ENCODE measurements around the gene MSI2. TPM values are rescaled to one million over a fixed set of nuclear protein-coding genes. Genes with fewer than 3 reads are reported as not detected.

MSI2 gene
- total RNA-seq, 1 donor from 2014 or later: 60.6 TPM

DNA sequence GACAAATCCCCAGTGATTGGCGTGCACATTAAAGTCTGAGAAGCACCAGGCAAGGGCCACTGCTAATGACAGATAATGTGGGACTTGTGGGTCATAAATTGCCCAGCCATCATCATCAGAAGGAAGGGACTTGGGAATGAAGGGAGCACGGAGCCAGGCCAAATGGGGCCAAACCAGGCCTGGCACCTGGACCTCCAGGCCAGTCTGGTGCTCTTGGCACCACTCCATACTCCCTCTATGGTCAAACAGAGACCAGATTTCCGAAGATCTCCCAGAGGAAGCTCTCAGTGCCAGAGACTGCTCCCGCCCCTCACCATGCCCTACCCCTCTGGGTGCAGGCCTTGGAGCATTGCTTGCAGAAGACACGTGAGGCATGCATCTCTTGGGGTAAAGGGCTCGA, 346.6 kb downstream of the MSI2 start:
- H3K4me1 Mint-ChIP-seq (ENCODE audit: unreplicated experiment): peaks cover 3% of the 10 kb centered on the region
- peaks cover 10% of the 10 kb centered on the region for H3K27me3 Mint-ChIP-seq (ENCODE audit: unreplicated experiment)
- no peak overlapping the region for H3K4me3 Mint-ChIP-seq (ENCODE audit: unreplicated experiment)
- no peaks in the 10 kb centered on the region for H3K9me3 Mint-ChIP-seq (ENCODE audit: unreplicated experiment)
- DNase-seq (ENCODE audit: low spot score): no peak
- peaks cover 23% of the 10 kb centered on the region for H3K36me3 Mint-ChIP-seq (ENCODE audit: low read depth, unreplicated experiment)
- TF ChIP-seq, protein P1, sequence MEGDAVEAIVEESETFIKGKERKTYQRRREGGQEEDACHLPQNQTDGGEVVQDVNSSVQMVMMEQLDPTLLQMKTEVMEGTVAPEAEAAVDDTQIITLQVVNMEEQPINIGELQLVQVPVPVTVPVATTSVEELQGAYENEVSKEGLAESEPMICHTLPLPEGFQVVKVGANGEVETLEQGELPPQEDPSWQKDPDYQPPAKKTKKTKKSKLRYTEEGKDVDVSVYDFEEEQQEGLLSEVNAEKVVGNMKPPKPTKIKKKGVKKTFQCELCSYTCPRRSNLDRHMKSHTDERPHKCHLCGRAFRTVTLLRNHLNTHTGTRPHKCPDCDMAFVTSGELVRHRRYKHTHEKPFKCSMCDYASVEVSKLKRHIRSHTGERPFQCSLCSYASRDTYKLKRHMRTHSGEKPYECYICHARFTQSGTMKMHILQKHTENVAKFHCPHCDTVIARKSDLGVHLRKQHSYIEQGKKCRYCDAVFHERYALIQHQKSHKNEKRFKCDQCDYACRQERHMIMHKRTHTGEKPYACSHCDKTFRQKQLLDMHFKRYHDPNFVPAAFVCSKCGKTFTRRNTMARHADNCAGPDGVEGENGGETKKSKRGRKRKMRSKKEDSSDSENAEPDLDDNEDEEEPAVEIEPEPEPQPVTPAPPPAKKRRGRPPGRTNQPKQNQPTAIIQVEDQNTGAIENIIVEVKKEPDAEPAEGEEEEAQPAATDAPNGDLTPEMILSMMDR (IDR thresholded peaks at IDR 0.05; ENCODE audit: unreplicated experiment): no peak
- H3K27ac Mint-ChIP-seq (ENCODE audit: unreplicated experiment): no peak overlapping the region

DNA sequence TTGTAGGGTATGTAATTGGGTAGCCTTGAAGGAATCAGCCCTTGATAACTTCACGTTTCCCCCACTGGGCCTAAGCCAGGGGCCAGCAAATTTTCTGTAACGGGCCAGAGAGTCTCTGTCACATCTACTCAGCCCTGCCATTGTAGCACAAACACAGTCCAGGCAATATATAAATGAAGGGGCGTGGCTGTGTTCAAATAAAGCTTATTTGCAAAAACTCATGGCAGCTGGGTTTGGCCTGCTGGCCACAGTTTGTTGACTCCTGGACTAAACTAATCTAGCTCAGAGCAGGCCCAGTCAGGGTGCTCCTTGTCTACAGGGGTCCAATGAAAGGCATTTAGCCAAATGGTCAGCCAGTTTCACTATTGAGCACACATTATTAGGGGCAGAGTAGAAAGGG, 347.2 kb downstream of the MSI2 start:
- H3K4me3 Mint-ChIP-seq (ENCODE audit: unreplicated experiment): no peak overlapping the region
- TF ChIP-seq, protein P1 (IDR thresholded peaks at IDR 0.05; ENCODE audit: unreplicated experiment): no peak
- DNase-seq (ENCODE audit: low spot score): no peak
- H3K27ac Mint-ChIP-seq (ENCODE audit: unreplicated experiment): no peak overlapping the region
- H3K4me1 Mint-ChIP-seq (ENCODE audit: unreplicated experiment): no peaks in the 10 kb centered on the region
- H3K36me3 Mint-ChIP-seq (ENCODE audit: low read depth, unreplicated experiment): peaks cover 23% of the 10 kb centered on the region
- no peaks in the 10 kb centered on the region for H3K9me3 Mint-ChIP-seq (ENCODE audit: unreplicated experiment)
- H3K27me3 Mint-ChIP-seq (ENCODE audit: unreplicated experiment): peaks cover 10% of the 10 kb centered on the region

DNA sequence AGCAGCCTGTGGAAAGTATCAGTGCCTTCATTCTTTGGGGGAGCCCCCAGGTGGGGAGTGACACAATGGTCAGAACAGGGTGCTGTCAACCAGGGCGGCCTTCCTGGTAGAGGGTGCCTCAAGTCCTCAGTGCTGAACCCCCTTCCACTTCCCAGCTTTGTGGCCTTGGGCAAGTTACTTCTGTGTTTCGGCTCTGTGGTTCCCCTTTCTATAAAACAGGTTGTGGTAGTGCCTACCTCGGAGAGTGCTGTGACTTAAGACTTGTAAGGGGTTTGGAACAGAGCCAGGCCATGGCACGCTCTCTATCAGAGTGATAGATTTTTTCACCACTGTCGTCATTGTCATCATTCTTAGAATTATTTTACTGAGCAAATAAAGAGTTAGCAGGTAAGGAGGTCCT, 347.7 kb downstream of the MSI2 start:
- Mint-ChIP-seq H3K4me1 (ENCODE audit: unreplicated experiment) (no peaks in the 10 kb centered on the region), H3K27me3 (ENCODE audit: unreplicated experiment) (peaks cover 10% of the 10 kb centered on the region), H3K36me3 (ENCODE audit: low read depth, unreplicated experiment) (peaks cover 23% of the 10 kb centered on the region), H3K27ac (ENCODE audit: unreplicated experiment) (no peak overlapping the region), H3K9me3 (ENCODE audit: unreplicated experiment) (no peaks in the 10 kb centered on the region), H3K4me3 (ENCODE audit: unreplicated experiment) (peak overlapping the region; percentile 32)
- DNase-seq (ENCODE audit: low spot score): no peak
- TF ChIP-seq, protein P1 (IDR thresholded peaks at IDR 0.05; ENCODE audit: unreplicated experiment): no peak

DNA sequence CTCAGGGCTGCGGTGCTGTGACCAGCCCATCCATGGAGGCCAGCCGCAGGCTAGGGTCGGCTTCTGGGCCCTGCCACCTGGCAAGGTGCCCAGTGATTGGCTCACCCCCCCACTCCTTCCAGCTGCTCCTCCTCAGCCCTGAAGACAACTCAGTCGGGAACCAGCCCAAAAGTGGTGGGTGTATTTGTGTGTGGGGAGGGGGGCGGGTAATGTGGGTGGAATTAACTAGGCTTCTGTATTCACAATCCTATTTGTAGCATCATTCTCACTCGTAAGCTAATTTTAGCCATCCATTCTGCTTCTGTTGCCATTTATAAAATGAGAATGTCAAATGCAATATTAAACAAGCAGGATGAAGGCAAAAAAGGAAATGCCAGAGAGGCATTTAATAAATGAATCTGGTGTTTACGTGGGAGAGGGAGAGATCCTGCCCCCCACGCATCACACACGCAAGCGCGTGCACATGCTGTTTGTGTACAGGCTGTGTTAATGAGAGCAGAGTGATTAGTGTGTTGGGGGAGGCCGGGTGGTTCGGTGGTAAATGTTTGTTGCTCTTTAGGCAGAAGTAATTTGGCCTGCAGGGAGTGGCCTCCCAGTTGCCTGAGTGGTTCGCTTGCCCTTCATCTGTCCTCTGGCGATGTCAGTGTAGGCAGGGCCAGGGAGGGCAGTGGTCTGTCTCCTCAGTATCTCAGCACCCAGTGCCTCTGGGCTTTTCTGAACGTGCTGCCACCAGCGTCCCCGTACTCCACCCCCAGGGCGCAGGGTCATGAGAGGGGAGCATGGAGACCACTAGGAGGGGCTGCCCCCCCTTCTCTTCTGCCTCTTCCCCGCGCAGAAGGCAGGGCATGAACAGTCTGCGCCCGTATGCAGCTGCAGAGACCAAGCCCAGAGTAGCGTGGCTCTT, 348.7 kb downstream of the MSI2 start:
- H3K36me3 Mint-ChIP-seq (ENCODE audit: low read depth, unreplicated experiment): peaks cover 19% of the 10 kb centered on the region
- TF ChIP-seq, protein P1 (IDR thresholded peaks at IDR 0.05; ENCODE audit: unreplicated experiment): no peak
- DNase-seq (ENCODE audit: low spot score): no peak
- no peak overlapping the region for H3K27ac Mint-ChIP-seq (ENCODE audit: unreplicated experiment)
- H3K4me3 Mint-ChIP-seq (ENCODE audit: unreplicated experiment): no peak overlapping the region
- H3K4me1 Mint-ChIP-seq (ENCODE audit: unreplicated experiment): no peaks in the 10 kb centered on the region
- peaks cover 14% of the 10 kb centered on the region for H3K27me3 Mint-ChIP-seq (ENCODE audit: unreplicated experiment)
- H3K9me3 Mint-ChIP-seq (ENCODE audit: unreplicated experiment): no peaks in the 10 kb centered on the region

DNA sequence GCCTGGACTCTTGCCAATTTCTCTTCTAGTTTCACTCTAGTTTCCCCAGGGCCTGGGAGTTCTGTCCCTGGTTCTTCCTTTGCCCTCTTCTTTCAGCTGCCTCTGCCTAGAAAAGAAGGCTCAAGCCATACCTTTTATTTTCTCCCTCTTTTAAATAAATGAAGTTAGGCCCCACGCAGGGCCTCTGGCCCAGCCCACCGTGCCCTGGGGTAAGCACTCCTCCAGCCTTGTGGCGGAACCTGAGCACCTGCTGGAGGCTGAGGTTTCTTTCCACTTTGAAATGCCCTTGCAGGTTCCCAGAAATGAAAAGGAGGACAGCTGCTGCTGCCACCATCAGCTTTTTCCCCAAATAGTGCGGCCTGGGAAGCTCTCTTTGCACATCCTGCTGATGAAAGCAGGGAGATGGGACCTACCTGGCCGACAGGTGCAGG, 349.4 kb downstream of the MSI2 start:
- no peaks in the 10 kb centered on the region for H3K9me3 Mint-ChIP-seq (ENCODE audit: unreplicated experiment)
- TF ChIP-seq, protein P1 (IDR thresholded peaks at IDR 0.05; ENCODE audit: unreplicated experiment): no peak
- H3K27me3 Mint-ChIP-seq (ENCODE audit: unreplicated experiment): peaks cover 13% of the 10 kb centered on the region
- no peak for DNase-seq (ENCODE audit: low spot score)
- no peak overlapping the region for H3K27ac Mint-ChIP-seq (ENCODE audit: unreplicated experiment)
- no peak overlapping the region for H3K4me3 Mint-ChIP-seq (ENCODE audit: unreplicated experiment)
- H3K4me1 Mint-ChIP-seq (ENCODE audit: unreplicated experiment): no peaks in the 10 kb centered on the region
- peaks cover 17% of the 10 kb centered on the region for H3K36me3 Mint-ChIP-seq (ENCODE audit: low read depth, unreplicated experiment)

Measured in endothelial cell (in vitro differentiated cells).